GM18517 (cell line): Measurements from ENCODE around the gene GAS7.

ENCODE experiments used
- ATAC-seq: cut with Tn5 transposase; IDR thresholded peaks from one replicate; pipeline ENCODE4 v1.9.1; 2021; ENCODE audit warnings: mild to moderate bottlenecking, moderate library complexity; ENCODE audit not compliant: unreplicated experiment

The GAS7 gene

DNA sequence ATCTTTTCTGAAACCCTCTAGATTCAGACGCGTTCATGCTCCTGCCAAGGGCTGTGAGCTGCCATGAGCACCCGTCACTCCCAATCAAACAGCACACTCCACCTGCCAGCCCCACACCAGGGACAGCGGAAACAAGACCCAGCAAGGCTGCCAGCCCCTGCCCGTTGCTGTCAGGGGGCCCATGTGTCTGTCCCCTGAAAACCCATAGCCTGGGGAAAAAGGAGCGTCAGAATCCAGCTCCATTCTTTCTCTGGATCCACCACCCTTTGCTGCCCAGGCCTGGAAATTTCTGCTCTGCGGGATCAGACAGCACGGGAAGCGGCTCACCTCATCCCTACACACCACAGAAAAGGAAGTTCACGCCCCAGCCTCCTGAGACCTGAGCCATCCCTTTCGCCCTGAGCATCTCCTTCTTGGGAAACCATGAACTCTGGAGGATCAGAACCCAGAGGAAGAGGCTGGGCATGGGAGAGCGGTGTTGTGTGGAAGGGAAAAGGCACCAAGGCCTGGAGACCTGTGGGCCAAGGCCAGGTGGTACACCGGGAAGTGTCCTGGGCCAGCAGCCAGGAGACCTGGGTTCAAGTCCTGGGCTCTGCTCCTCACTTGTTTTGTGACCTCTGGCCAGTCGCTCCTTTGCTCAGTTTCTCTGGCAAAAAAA is 241.8 kb downstream of the GAS7 start:
- ATAC-seq, result no peak

DNA sequence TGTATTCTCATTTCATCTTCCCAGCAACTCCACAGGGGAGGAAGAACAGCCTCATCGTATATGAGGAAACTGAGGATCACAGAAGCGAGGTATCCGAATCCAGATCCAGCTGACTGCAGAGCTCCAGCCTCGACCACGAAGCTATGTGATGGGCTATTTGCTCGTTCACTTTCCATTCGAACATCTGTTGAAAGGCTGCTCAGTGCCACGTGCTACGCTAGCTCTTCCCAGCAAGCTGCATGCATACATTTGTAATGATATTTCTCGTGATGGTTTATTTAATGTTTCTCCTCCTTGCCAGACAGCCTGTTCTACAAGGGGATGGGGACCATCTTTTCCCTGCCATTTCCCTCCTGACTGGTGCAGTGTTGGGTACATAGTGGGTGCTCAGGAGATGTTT is 244.9 kb downstream of the GAS7 start:
- no peak for ATAC-seq

DNA sequence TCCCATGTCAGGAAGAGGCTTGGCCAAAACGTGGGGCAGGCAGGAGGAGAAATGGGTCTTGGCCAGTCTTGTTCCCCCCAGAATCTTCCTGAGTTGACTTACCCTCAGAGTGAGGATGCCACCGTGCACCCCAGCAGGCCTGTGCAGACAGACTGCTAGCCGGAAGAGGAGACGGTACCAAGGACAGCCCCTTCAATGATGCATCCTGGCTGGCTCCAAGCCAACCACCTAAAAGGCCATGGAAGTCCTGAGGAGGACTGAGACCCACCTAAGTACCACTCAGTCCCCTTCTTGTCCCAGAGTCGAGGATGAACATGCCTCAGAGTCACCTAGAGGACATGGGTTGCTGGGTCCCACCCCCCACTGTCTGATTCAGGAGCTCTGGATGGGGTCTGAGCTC is 246.6 kb downstream of the GAS7 start:
- ATAC-seq, result no peak

DNA sequence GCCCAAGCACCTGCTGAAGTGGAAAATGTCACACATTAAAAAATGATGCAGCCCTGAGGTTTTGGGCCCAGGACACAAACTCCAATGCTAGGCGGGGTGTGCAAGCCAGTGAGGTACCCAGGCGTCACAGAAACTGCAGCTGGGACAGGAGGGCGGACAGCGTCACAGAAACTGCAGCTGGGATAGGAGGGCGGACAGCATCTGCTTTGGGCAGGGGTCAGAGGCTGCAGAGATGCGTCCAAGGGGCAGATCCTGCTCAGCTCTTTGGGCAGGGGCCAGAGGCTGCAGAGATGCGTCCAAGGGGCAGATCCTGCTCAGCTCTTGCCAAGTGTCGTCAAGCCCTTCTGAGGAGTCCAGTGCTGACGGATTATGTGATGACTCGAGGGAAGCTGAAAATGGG is 249.5 kb downstream of the GAS7 start:
- ATAC-seq, result no peak

DNA sequence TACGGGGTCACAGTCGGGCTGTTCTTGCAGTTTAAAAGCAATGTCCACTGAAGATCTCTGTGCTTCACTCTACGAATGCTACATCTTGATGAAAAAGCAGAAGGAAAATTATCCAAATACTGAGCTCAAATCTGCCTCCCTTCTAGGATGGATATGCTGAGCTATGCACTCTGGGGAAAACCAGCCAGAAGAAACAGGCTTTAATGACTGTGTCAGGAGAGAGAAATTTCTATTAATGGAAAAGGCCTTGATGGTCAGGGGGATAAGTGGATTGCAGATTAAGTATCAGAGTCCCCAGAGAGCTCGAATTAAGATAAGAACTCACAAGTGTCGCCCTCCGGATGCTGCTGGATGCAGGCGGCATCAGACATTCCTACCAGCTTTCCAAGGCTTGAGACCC is 253.7 kb downstream of the GAS7 start:
- no peak for ATAC-seq

DNA sequence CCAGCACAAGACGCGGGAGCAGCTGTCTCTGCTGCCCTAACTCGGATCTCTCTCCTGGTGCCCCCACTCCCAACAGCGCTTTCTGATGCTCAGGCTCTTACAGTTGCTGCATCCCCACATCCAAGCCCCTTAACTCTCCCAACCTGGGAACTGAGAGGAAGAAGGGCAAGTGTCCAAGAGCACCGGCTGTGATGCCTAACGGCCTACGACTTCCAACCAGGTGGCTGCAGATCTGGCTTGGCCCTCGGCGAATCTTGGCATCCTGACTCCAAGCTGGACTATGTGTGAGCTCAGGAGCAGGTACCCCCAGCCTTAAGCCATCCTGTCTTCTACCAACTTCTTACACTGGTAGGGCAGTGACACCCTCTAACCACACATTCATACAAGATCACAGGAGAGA is 255.1 kb downstream of the GAS7 start:
- ATAC-seq, result no peak

DNA sequence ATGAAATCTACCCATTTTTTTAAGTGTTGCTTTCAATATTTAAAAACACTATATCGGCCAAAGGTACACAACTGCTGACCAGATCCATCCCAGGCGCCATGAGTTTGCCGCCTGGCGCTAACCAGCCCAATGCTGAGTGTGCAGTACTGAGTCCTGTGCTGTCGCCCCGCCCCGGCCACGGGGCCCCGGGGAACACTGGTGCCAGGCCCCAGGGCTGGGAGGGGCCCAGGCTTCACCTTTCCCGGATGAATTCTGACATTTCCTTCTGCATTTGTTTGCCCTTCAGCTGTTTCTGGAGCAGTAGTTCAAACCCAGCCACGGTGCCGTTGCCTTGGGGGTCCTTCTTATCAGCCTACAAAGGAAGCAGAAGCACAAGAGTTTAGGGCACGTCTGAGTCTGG is 255.5 kb downstream of the GAS7 start:
- no peak for ATAC-seq

DNA sequence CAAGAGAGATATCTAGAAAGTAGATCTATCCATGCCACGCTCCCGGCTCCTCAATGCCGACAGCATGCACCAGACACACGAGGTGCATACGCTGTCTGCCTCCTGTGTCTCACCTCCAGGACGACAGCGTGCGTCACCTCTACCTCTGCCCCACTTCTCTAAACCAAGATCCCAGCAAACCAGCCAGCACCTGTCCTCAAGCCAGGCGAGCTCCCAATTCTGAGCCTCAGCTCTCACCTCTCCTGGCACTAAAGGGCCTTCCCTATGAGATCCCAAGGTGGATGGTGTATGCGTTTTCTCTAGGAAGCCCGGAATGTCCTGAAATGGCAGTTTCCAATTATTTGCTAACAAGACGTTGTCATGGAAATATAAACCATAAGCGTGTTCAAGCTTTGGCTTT is 257.1 kb downstream of the GAS7 start:
- no peak for ATAC-seq

DNA sequence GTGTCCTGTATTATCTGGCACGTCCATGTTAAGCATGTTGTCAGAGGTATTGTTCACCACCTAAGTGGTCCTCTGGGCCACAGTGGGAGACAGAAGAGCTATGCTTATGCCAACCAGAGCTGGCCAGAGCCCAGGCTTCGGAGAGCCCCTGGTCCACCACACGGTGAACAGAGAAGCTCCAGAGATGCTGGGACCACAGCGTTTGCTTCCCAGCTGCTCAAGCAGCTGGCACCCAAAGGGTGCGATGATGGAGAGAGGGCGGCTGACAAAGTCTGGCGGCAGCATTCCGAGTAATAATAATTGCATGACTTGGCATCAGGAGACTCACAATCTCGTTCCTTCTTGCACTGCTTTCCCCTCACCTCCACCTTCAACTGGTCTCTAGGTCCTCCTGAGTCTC is 257.6 kb downstream of the GAS7 start:
- no peak for ATAC-seq

DNA sequence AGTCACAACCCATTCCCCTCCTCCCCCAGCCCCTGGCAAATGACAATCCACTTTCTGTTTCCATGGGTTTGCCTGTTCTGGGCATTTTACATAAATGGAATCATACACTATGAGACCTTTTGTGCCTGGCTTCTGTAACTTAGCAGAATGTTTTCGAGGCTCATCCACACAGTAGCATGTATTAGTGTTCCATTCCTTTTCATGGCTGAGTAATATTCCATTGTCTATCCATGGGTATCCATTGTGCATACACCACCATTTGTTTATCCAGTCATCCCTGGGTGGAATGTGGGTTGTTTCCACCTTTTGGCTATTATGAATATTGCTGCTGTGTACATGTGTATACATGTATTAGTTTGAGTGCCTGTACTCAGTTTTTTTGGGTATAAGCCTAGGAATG is 259.6 kb downstream of the GAS7 start:
- no peak for ATAC-seq

DNA sequence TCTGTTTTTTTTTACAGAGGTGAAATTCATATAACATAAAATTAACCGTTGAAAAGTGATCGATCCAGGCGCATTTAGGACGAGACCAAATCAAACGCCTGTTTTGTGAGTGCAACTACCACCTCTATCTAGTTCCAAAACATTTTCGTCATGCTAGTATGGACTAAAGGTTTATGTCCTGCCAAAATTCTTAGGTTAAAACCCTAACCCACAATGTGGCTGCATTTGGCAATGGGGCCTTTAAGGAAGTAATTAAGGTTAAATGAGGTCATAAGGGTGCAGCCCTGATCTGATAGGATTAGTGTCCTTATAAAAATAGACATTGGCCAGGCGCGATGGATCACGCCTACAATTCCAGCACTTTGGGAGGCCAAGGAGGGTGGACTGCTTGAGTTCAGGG is 260.5 kb downstream of the GAS7 start:
- no peak for ATAC-seq

DNA sequence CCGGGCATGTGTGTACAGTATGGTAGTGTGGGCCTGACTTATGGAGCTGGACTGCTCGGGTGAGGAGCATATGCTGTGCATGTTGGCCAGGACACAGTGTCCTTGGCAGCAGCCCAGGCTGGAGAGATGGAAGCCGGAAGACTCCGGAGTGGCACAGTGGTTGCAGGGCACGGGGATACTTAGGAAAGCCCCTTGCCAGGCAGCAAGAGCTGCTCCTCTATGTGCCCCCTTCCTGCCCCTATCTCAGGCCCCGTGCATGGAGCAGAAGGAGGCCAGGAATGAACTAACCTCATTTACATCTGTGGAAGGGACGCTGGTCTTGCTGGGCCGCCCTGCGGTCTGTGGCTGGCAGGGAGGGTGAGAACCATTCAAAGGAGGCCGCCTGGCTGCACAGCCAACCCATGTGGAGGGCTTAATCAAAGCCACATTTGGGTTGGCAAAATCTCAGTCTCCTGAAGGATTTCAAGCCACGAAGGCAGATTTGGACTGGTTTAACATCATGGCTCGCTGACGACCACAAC is 261.1 kb downstream of the GAS7 start:
- no peak for ATAC-seq

DNA sequence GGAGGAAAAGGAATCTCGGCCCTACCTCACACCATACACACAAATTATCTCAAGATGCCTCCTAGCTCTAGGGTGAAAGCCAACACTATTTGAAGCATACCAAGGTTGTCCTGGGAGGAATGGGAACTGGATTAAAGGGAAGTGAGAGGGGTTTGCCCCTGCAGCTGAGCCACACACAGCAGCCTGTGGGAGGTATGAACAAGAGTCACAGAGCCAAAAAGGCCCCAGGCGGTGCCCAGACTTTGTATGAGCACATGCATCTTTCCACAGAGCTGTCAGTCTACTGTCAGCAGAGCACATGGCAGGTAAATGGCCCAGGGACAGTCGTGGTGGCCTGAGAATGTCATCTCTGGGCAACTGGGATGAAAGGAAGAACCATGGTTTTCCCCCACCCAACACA is 262.3 kb downstream of the GAS7 start:
- no peak for ATAC-seq

DNA sequence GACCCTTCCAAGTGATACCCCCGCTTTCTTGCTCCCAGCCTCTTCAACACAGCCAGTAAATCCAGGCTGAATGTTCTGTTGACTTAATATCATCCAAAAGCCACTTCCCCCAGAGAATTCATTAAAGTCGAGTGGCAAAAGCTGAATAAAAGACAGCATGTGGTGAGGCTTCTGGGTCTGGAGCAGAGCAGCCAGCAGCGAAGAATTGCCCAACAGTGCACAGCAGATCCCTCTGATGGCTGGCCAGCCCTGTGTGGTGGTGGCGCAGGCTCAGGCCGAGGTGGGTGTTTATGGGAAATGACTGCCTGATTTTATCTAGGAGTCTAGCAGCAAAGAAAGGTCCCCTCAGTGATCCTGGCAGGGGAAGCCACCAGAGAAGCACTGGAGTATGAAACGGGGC is 263.0 kb downstream of the GAS7 start:
- ATAC-seq, result no peak

DNA sequence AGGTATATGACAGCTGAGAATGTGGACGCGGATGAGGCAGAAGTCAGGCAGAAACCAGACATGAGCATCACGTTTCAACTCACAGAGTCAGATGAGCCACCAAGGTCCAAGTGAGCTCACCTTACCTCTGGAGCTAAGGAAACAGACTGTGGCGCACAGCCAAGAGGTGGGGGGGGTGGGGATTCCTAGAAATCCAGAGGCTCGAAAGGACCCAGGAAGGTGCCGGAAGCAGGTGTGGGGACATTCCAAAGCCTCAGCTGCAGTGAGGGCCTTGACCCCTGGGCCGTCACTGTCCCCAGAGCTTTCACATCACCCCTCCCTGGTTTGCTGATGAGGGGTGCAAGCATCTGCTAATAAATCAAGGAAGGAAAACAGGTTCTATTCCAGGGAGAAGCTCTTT is 264.1 kb downstream of the GAS7 start:
- no peak for ATAC-seq

DNA sequence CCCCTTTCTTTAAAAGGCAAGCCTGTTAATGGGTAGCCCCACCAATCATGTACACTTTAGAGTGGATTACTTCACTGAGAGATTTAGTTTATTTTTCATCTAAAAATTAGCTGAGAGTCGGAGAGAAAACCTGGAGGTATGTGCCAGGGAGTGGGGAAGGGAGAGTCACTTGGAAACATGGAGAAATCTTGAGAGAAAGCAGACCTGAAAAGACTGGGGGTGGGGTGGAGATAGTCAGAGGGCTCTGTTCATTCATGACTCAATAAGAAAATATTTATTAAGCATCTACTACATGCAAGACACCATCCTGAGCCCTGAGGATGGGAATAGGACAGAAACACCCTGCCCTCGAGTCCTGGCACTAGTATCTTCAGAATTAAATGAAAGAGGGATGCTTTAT is 265.9 kb downstream of the GAS7 start:
- ATAC-seq, result no peak

DNA sequence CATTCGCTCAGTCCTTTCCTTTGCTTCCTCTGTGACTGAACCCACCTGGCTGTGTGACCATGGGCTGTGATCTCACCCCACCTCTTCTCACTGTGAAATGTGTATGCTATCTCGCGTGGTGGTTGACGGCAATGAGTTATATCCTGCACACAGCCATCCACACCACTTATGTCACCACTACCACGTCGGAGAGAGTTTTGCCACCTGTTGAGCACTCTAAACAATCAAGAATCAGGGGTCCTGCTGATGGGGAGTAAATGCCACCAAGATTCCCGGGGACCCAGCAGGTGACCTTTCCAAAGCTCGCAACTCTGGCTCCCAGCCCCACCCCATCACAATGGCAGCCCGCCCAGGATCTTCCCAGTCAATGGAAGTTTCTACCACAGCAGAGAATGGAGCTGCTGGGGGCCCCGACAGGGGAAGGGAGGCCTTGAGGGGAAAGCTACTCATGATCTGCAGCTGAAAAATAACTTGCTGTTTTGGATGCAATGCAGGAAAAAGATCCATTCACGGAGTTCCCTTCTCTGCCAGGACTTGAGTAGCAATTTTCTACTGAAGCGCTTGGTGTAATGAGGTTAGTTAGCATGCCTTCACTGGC is 267.2 kb downstream of the GAS7 start:
- ATAC-seq, result no peak

DNA sequence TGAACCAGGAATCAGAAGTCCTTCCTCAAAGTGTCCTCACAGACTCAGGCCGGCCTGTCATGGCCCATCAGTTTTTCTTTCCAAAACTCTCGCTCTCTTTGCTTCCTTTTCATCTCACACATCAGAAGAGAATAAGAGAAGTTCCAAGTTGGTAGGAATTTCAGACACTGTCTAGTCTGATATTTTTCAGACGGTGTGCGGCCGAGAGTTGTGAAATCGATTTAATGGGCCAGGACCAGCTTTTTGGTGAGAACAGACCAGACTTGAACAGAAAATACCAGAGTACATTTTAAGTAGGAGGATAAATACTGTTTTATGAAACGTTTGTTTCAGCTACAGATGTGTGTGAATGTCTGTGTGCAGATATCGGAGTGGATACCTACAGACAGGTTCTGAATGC is 268.5 kb downstream of the GAS7 start:
- ATAC-seq, result no peak

DNA sequence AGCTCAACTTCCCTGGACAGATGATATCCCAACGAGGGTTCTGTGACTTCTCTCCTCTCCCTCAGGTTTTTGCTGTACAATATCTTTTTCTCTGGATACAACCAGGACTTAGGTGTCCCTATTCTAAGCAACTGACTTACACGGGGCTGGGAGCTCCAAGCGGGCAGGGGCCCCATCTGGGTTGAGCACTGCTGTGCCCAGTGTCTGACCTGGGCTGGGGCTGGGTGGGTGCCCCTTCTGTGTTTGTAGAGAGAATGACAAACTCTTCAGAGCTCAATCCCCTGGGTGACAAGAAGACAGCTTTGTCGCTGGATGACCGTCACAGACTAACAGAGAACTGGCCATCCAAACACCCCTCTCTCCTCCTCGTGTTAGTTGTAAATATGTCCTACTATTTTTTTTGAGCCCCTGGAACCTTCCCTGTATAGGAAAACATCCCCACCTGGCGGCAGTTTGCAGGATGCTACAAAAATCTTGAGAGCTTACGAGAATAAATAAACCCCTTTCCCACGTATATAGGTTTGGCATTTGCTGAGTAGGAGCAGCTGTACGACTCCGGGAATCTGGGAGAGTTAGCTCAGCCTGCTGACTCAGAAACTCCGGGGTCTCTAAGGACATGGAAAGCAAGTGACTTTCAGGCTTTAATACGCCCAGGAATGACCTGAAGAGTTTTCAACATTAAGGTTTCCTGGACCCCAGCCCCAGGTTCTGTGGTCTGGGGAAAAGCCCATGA is 269.6 kb downstream of the GAS7 start:
- no peak for ATAC-seq

DNA sequence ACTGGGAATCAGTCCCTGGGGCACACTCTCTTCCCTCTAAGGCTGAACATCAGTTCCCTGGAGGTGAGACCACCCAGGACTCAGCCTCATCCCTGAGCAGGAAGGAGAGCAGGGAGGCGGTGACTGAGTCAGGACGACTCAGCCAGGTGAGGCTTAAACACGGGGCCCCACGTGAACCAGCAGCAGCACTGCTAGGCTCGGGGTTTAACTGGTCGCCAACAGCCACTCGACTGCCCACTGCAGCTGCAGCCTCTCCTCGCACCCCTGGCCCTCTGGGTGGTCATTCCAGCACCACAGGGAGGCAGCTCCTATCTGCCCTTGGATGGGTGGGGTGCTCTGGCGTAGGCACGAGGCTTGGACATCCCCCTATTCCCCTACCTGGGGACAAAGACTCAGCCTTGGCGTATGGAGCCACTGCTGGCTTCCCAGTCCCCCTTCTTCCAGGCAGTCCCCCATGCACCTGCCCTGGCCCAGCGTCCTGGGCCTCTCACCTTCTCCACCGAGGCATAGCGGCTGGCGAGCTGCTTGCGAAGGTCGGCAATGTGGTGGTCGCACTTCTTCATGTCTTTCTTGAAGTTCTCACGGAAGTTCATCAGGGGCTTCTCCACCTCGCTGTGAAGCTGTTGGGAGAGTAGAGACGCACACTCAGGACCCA is 272.1 kb downstream of the GAS7 start:
- ATAC-seq, result no peak

DNA sequence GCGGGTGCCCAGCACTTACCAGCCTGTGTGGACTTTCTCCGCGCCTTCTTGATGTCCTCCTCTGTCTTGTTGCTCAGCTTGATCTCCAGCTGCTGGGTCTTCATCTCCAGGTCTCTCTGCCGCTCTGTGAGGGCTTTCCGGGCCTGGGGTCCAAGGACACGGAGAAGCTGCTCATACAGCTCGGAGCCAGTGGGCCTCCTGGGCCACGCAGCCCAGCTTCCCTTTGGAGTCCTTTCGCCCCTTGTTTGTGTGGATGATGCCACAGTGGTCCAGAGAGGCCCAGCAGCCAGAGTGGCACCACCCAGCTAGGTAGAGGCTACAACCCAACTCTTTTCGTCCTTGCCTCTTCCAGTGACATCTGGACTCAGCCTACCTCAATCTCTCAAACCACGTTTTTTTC is 272.9 kb downstream of the GAS7 start:
- no peak for ATAC-seq

DNA sequence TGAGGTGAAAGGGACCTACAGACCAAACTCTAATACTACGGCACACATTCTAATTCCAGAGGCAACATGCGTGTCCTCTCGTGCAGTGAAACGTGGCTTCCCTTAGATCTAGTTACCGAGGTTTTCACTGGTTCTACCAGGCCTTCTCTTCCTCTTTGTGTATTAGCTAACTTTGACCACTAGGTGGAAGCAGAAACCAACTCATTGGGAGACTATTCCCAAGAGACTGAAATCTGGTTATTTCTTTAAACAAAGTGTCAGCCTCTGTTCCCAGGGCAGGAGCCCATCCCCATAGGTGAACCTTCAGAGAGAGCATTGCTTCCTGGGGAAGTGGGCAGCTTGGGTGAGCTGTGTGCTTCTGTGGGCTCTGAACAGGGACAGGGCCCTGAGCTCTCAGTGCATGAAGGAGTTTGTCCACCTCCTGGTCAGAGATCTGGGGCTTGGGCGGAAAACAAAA is 273.6 kb downstream of the GAS7 start:
- ATAC-seq, result peak; percentile 65
